HepG2 (cell line): Measurements from ENCODE around the gene TEAD3. TPM values are rescaled to one million over a fixed set of nuclear protein-coding genes. Genes with fewer than 3 reads are reported as not detected.
A peak's percentile ranks its signal among the peaks of the same experiment; 100 is the strongest.

Source experiments
- ARID2 ChIP-seq: sonication (generic); formaldehyde crosslinking; IDR thresholded peaks from 2 replicates; pipeline ENCODE4 v1.8.1; 2022; ENCODE audit warnings: mild to moderate bottlenecking, missing genetic modification reagents, borderline replicate concordance
- ATAD3A ChIP-seq: sonication (generic); formaldehyde crosslinking; IDR thresholded peaks from 2 replicates; pipeline ENCODE4 v1.4.0; 2020; ENCODE audit warnings: missing genetic modification reagents
- CREBL2 ChIP-seq: sonication (generic); formaldehyde crosslinking; IDR thresholded peaks from 2 replicates; pipeline ENCODE4 v1.8.1; 2023; ENCODE audit warnings: missing genetic modification reagents, mild to moderate bottlenecking, borderline replicate concordance
- FOXC1 ChIP-seq: sonication (generic); formaldehyde crosslinking; IDR thresholded peaks from 2 replicates; pipeline ENCODE4 v1.8.0; 2022; ENCODE audit warnings: mild to moderate bottlenecking, missing genetic modification reagents, borderline replicate concordance
- FOXO1 ChIP-seq: sonication (generic); formaldehyde crosslinking; IDR thresholded peaks from 2 replicates; pipeline ENCODE4 v1.4.0; 2020; ENCODE audit warnings: missing genetic modification reagents
- GMEB1 ChIP-seq: sonication (generic); formaldehyde crosslinking; IDR thresholded peaks from 2 replicates; pipeline ENCODE4 v1.5.1; 2020; ENCODE audit warnings: missing genetic modification reagents, mild to moderate bottlenecking, borderline replicate concordance
- GPBP1L1 ChIP-seq: sonication (generic); formaldehyde crosslinking; IDR thresholded peaks from 2 replicates; pipeline ENCODE4 v1.5.0; 2020; ENCODE audit warnings: mild to moderate bottlenecking, missing genetic modification reagents
- HHEX ChIP-seq: IDR thresholded peaks from 2 replicates; pipeline ENCODE4 v1.6.1; 2016; ENCODE audit warnings: control low read depth
- HNRNPK ChIP-seq: fragments of 200-400 bp; formaldehyde crosslinking; IDR thresholded peaks from 2 replicates; pipeline ENCODE4 v1.6.1; 2018; ENCODE audit warnings: low read length, low read depth, moderate library complexity, mild to moderate bottlenecking; ENCODE audit not compliant: poor library complexity, severe bottlenecking
- KLF6 ChIP-seq: IDR thresholded peaks from 2 replicates; pipeline ENCODE4 v1.8.0; 2016; ENCODE audit warnings: missing biosample characterization, missing genetic modification reagents
- MAF1 ChIP-seq: sonication (generic); formaldehyde crosslinking; IDR thresholded peaks from 2 replicates; pipeline ENCODE4 v1.5.0; 2020; ENCODE audit warnings: missing genetic modification reagents, borderline replicate concordance
- MYPOP ChIP-seq: sonication (generic); formaldehyde crosslinking; IDR thresholded peaks from 2 replicates; pipeline ENCODE4 v1.8.1; 2023; ENCODE audit warnings: mild to moderate bottlenecking, moderate library complexity, missing genetic modification reagents
- NFKBIZ ChIP-seq: IDR thresholded peaks from 2 replicates; pipeline ENCODE4 v1.6.1; 2018; ENCODE audit warnings: missing genetic modification reagents, missing compliant biosample characterization
- SP1 ChIP-seq, 2 experiments: fragments of 450-650 bp in 1 of 2; sonication (generic) in 1 of 2; formaldehyde crosslinking in 1 of 2; IDR thresholded peaks; 2 replicates each; pipeline versions ENCODE4 v1.4.0 to v1.6.1; 2016 to 2020; ENCODE audit warnings: missing genetic modification reagents in 1 of 2
- TCF12 ChIP-seq, 2 experiments: fragments of 450-650 bp in 1 of 2; sonication (generic) in 1 of 2; formaldehyde crosslinking in 1 of 2; IDR thresholded peaks; 2 replicates each; pipeline versions ENCODE4 v1.6.1 to v1.8.0; 2017 to 2022; ENCODE audit warnings: antibody characterized with exemption in 1 of 2, mild to moderate bottlenecking in 1 of 2, missing genetic modification reagents in 1 of 2, moderate library complexity in 1 of 2
- TIGD3 ChIP-seq: sonication (generic); formaldehyde crosslinking; IDR thresholded peaks from 2 replicates; pipeline ENCODE4 v1.5.1; 2020; ENCODE audit warnings: mild to moderate bottlenecking, missing genetic modification reagents, borderline replicate concordance
- ZNF550 ChIP-seq: sonication (generic); formaldehyde crosslinking; IDR thresholded peaks from 2 replicates; pipeline ENCODE4 v1.4.0; 2020; ENCODE audit warnings: mild to moderate bottlenecking, missing genetic modification reagents, borderline replicate concordance
- ZXDC ChIP-seq: sonication (generic); formaldehyde crosslinking; IDR thresholded peaks from 2 replicates; pipeline ENCODE4 v1.5.0; 2020; ENCODE audit warnings: mild to moderate bottlenecking, missing genetic modification reagents
- polyA plus RNA-seq, 8 experiments: library from polyadenylated mRNA; depleted of rRNA in 3 of 8; stranded (reverse) in 7 of 8; unstranded in 1 of 8; fragments of >200 nt; fragmentation: Illumina TruSeq in 4 of 8; extraction: Trizol in 4 of 8; gene quantifications; 2 replicates each; pipeline versions ENCODE4 v1.2.1 to v1.2.3, GENCODE V29; 2011 to 2016; ENCODE audit warnings: low read depth in 4 of 8, missing spikeins in 1 of 8, mixed read lengths in 1 of 8; ENCODE audit not compliant: insufficient read depth in 1 of 8
- total RNA-seq, 5 experiments: library from RNA; depleted of rRNA; stranded (reverse); fragments of >200 nt; fragmentation: Illumina TruSeq; extraction: Trizol; gene quantifications; 2 replicates each; pipeline ENCODE4 v1.2.3, GENCODE V29; 2016; ENCODE audit warnings: low read depth in 1 of 5

TEAD3 gene
- total and polyA plus RNA-seq, 2 of the 13 experiments (the other 11 are each of a cell fraction or from before 2014, with no cell fraction given), result 15.1 to 16.5 TPM

GRCh38 chr6:35497571-35498421 is 917 bp upstream of the TEAD3 start (continued):
- no peak for TF ChIP-seq GPBP1L1 (CRISPR knock-in tag)
- TF ChIP-seq HNRNPK, result peak; percentile 88
- TF ChIP-seq TCF12 (IDR thresholded peaks at IDR 0.05), result no peak
- 0 out of 2 replicates have a peak, but pooled peaks have one; percentile 35 for TF ChIP-seq TCF12 (CRISPR knock-in tag; IDR thresholded peaks at IDR 0.05)
- no peak for TF ChIP-seq SP1 (IDR thresholded peaks at IDR 0.05)
- no peak for TF ChIP-seq SP1 (CRISPR knock-in tag; IDR thresholded peaks at IDR 0.05)
- peak; percentile 95 for TF ChIP-seq KLF6 (CRISPR knock-in tag)
- TF ChIP-seq FOXC1 (CRISPR knock-in tag), result peak; percentile 97; the same call in 1 of the 2 replicates
- no peak for TF ChIP-seq HHEX (CRISPR knock-in tag)
- TF ChIP-seq ZNF550 (CRISPR knock-in tag), result peak; percentile 88
- peak; percentile 46; the same call in 1 of the 2 replicates for TF ChIP-seq MYPOP
- peak; percentile 35; the same call in 1 of the 2 replicates for TF ChIP-seq GMEB1 (CRISPR knock-in tag)
- TF ChIP-seq FOXO1 (CRISPR knock-in tag), result no peak
- 0 out of 2 replicates have a peak, but pooled peaks have one; percentile 63 for TF ChIP-seq TIGD3 (CRISPR knock-in tag)
- 0 out of 2 replicates have a peak, but pooled peaks have one; percentile 68 for TF ChIP-seq ATAD3A (CRISPR knock-in tag)
- TF ChIP-seq MAF1 (CRISPR knock-in tag), result 0 out of 2 replicates have a peak, but pooled peaks have one; percentile 31
- TF ChIP-seq ARID2 (CRISPR knock-in tag), result 0 out of 2 replicates have a peak, but pooled peaks have one; percentile 78
- peak; percentile 93 for TF ChIP-seq ZXDC (CRISPR knock-in tag)
- TF ChIP-seq CREBL2 (CRISPR knock-in tag), result peak; percentile 85; the same call in 1 of the 2 replicates
- TF ChIP-seq NFKBIZ (CRISPR knock-in tag), result peak; percentile 86
